Heart left ventricle (tissue), 13 donors: ENCODE results near the gene TMEM92.

Source experiments
- CTCF ChIP-seq, 12 donors: fragments of 200-600 bp; sonication (generic) in 4 of 12; IDR thresholded peaks; one replicate each; pipeline versions ENCODE4 v1.5.0 to v1.8.0; 2018 to 2022; ENCODE audit warnings: antibody characterized with exemption in 12 of 12, mild to moderate bottlenecking in 5 of 12
- POLR2A ChIP-seq, 2 donors: fragments of 450-650 bp; IDR thresholded peaks; one replicate each; pipeline ENCODE4 v1.6.1; 2017; ENCODE audit warnings: antibody characterized with exemption in 2 of 2, mild to moderate bottlenecking in 2 of 2, moderate library complexity in 2 of 2
- donor health status: ischemic (EF 13 %, LVEDD 7.1; RV severe dilation, severe dysfunction).
- donor health status: DM: no; HTN: yes; CAD: no.
- donor health status: DM: no; HTN: no; CAD: no.
- donor health status: ischemic (EF 25% LVEDD 6.9; RV normal size, moderate dysfunction).
- donor health status: ischemic (EF 25% LVEDD 5.7; RV mildly dilated, moderate dysfunction).
- donor health status: ischemic (EF 35%, LVEDD 5.7; RV mildly dilated, moderate dysfunction).
- donor health status: nonischemic (EF 11% LVEDD 7.7; RV severe dilation, severe dysfunction).
- donor health status: DM: yes; HTN: yes; CAD: no.
- donor health status: PGD.
- donor health status: ischemic (EF 29% LVEDD 5.4; RV normal size, mild dysfunction).
- donor health status: nonischemic (EF 23%, LVEDD 6.1; RV moderate dilation, normal function).

GRCh38 chr17:50314456-50315011, 40.3 kb downstream of the TMEM92 start:
- no peak for TF ChIP-seq CTCF (IDR thresholded peaks at IDR 0.05)
- no peak for TF ChIP-seq POLR2A (IDR thresholded peaks at IDR 0.05)
